ENCODE data around the gene LCE2A. TPM values are rescaled to one million over a fixed set of nuclear protein-coding genes. Genes with fewer than 3 reads are reported as not detected.

The LCE2A gene
- total RNA-seq, 2 experiments from 2014 or later = not detected

- intact Hi-C loops (cut with DNase I, micrococcal nuclease) = no loop called here
- Mint-ChIP-seq H3K9me3 (ENCODE audit: low read depth) (no peaks in the 10 kb centered on the region), H3K4me1 (no peaks in the 10 kb centered on the region), H3K4me3 (no peak overlapping the region), H3K27me3 (peaks cover 23% of the 10 kb centered on the region), H3K27ac (no peak overlapping the region), H3K36me3 (ENCODE audit: low read depth) (no peaks in the 10 kb centered on the region)
- no peak for DNase-seq
- ChIA-PET CTCF (interaction anchor here (0.6 to 0.7 kb wide), 4 partner anchors 100 to 370 kb away, joined by 3 to 7 read pairs (median 3); no protein-coding TSS in a partner anchor), POLR2A (no interaction called here)
- ATAC-seq = no peak
These were observed 45.4 kb downstream of the LCE2A start for GRCh38 chr1:152743371-152744145.

DNA sequence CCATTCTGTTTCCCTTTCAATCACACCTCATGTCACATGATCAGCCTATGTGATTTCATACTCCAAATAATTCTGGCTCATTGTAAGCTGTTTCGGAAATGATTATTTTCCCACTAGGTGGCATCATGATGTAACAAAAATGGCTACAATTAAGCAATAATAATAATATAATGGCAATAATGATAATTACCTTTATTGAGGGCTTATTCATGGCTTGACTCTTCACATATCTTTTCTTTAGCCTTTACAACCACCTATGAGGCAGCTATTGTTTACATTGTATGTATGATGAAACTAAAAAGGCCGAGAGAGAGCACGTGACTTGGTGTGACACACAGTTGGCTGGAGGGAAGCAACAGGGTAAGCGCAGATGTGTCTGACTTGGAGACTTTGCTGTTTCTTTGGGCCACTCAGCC lies 47.2 kb downstream of the LCE2A start:
- Mint-ChIP-seq H3K4me3 (no peak overlapping the region), H3K9me3 (ENCODE audit: low read depth) (no peaks in the 10 kb centered on the region), H3K27ac (no peak overlapping the region), H3K4me1 (no peaks in the 10 kb centered on the region), H3K36me3 (ENCODE audit: low read depth) (no peaks in the 10 kb centered on the region), H3K27me3 (peaks cover 24% of the 10 kb centered on the region)
- intact Hi-C loops (cut with DNase I, micrococcal nuclease) = no loop called here
- no peak for ATAC-seq
- POLR2A ChIA-PET = no interaction called here
- CTCF ChIA-PET = no interaction called here
- DNase-seq = no peak

GRCh38 chr1:152745765-152746444 lies 47.8 kb downstream of the LCE2A start:
- Mint-ChIP-seq H3K36me3 (ENCODE audit: low read depth) (no peaks in the 10 kb centered on the region), H3K9me3 (ENCODE audit: low read depth) (no peaks in the 10 kb centered on the region), H3K4me1 (no peaks in the 10 kb centered on the region), H3K4me3 (no peak overlapping the region), H3K27me3 (peaks cover 29% of the 10 kb centered on the region), H3K27ac (no peak overlapping the region)
- POLR2A ChIA-PET = no interaction called here
- ATAC-seq (no peak), DNase-seq (no peak)
- CTCF ChIA-PET = no interaction called here
- intact Hi-C loops (cut with DNase I, micrococcal nuclease) = no loop called here

- Mint-ChIP-seq H3K36me3 (ENCODE audit: low read depth) (no peaks in the 10 kb centered on the region), H3K9me3 (ENCODE audit: low read depth) (no peaks in the 10 kb centered on the region), H3K4me1 (peaks cover 2% of the 10 kb centered on the region), H3K27ac (no peak overlapping the region), H3K27me3 (peaks cover 37% of the 10 kb centered on the region), H3K4me3 (no peak overlapping the region)
- intact Hi-C loops (cut with DNase I, micrococcal nuclease) = no loop called here
- no peak for ATAC-seq
- DNase-seq = no peak
- ChIA-PET CTCF (no interaction called here), POLR2A (no interaction called here)
These were observed 49.7 kb downstream of the LCE2A start for GRCh38 chr1:152747831-152748230.

Other genes starting within 250 kb of the LCE2A start
- gene LCE5A, start 187.5 kb upstream of the LCE2A start, total RNA-seq = not detected
- not detected for gene CRCT1, start 183.9 kb upstream of the LCE2A start, total RNA-seq
- gene LCE3E, start 131.6 kb upstream of the LCE2A start, total RNA-seq = not detected
- not detected for gene LCE3D, start 117.8 kb upstream of the LCE2A start, total RNA-seq
- gene LCE3C, start 98.1 kb upstream of the LCE2A start, total RNA-seq = not detected
- gene LCE3B, start 84.5 kb upstream of the LCE2A start, total RNA-seq = not detected
- not detected for gene LCE3A, start 75.2 kb upstream of the LCE2A start, total RNA-seq
- not detected for gene LCE2D, start 35.0 kb upstream of the LCE2A start, total RNA-seq
- gene LCE2C, start 23.1 kb upstream of the LCE2A start, total RNA-seq = not detected
- not detected for gene LCE2B, start 12.2 kb upstream of the LCE2A start, total RNA-seq
- gene LCE4A, start 9.8 kb downstream of the LCE2A start, total RNA-seq = not detected
- not detected for gene KPRP, start 59.7 kb downstream of the LCE2A start, total RNA-seq
- gene LCE1F, start 76.8 kb downstream of the LCE2A start, total RNA-seq = not detected
- not detected for gene LCE1E, start 87.9 kb downstream of the LCE2A start, total RNA-seq
- not detected for gene LCE1D, start 98.4 kb downstream of the LCE2A start, total RNA-seq
- gene LCE1C, start 108.3 kb downstream of the LCE2A start, total RNA-seq = not detected
- not detected for gene LCE1B, start 113.6 kb downstream of the LCE2A start, total RNA-seq
- gene LCE1A, start 129.1 kb downstream of the LCE2A start, total RNA-seq = not detected
- not detected for gene LCE6A, start 144.5 kb downstream of the LCE2A start, total RNA-seq
- gene LCE7A, start 161.7 kb downstream of the LCE2A start, total RNA-seq = not detected
- not detected for gene SMCP, start 180.0 kb downstream of the LCE2A start, total RNA-seq
- gene IVL, start 210.2 kb downstream of the LCE2A start, total RNA-seq = under 1 TPM in 1 of 2 experiments, not detected in 1; 0.07 TPM
- gene SPRR5, start 248.9 kb downstream of the LCE2A start, total RNA-seq = not detected